Measurements from ENCODE around the gene ALOXE3. TPM values are rescaled to one million over a fixed set of nuclear protein-coding genes. Genes with fewer than 3 reads are reported as not detected.

Gene ALOXE3
- total and polyA plus RNA-seq, 12 donors = not detected

DNA sequence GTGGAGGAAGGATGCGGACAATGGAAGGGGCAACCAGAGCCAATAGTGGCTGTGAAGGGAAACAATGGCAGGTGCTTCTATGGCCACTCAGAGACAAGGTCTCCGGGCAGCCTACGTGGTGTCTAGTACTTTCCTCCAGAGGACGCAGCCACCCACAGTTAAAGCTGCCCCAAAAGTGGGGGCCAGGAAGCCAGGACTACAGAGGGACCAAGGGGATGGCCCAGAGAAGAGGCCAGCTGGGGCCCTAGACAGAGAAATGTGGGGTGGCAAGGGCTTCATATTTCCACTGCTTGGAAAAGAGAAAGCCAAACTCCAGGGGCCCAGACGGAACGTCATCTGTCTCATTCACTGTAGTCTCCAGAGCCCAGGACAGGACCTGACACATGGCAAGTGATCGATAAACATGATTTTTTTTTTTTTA lies 34.7 kb upstream of the ALOXE3 start:
- Histone ChIP-seq H3K4me3 (peak overlapping the region in 1 of 4 donors; percentile 93), H3K27me3 (no peaks in the 10 kb centered on the region), H3K4me1 (replicated peaks in 1 of 2) (peaks cover 31 to 34% of the 10 kb centered on the region in 2 donors), H3K9me3 (replicated peaks in 1 of 3) (no peaks in the 10 kb centered on the region), H3K36me3 (replicated peaks in 1 of 2) (peaks cover 0 to 32% of the 10 kb centered on the region in 2 donors), H3K27ac (peak overlapping the region; percentile 99 to 100 (median 100))
- TF ChIP-seq POLR2A (IDR thresholded peaks at IDR 0.05) = no peak
- TF ChIP-seq, protein P1, sequence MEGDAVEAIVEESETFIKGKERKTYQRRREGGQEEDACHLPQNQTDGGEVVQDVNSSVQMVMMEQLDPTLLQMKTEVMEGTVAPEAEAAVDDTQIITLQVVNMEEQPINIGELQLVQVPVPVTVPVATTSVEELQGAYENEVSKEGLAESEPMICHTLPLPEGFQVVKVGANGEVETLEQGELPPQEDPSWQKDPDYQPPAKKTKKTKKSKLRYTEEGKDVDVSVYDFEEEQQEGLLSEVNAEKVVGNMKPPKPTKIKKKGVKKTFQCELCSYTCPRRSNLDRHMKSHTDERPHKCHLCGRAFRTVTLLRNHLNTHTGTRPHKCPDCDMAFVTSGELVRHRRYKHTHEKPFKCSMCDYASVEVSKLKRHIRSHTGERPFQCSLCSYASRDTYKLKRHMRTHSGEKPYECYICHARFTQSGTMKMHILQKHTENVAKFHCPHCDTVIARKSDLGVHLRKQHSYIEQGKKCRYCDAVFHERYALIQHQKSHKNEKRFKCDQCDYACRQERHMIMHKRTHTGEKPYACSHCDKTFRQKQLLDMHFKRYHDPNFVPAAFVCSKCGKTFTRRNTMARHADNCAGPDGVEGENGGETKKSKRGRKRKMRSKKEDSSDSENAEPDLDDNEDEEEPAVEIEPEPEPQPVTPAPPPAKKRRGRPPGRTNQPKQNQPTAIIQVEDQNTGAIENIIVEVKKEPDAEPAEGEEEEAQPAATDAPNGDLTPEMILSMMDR (IDR thresholded peaks at IDR 0.05) = no peak
- intact Hi-C loops (cut with DNase I) = no loop called here
- 36 to 64% (median 48%) methylated on average over 7 of the region's 7 CpGs for WGBS, 4 donors
- peak in 5 of 7 donors; percentile 42 to 75 (median 56) for DNase-seq

DNA sequence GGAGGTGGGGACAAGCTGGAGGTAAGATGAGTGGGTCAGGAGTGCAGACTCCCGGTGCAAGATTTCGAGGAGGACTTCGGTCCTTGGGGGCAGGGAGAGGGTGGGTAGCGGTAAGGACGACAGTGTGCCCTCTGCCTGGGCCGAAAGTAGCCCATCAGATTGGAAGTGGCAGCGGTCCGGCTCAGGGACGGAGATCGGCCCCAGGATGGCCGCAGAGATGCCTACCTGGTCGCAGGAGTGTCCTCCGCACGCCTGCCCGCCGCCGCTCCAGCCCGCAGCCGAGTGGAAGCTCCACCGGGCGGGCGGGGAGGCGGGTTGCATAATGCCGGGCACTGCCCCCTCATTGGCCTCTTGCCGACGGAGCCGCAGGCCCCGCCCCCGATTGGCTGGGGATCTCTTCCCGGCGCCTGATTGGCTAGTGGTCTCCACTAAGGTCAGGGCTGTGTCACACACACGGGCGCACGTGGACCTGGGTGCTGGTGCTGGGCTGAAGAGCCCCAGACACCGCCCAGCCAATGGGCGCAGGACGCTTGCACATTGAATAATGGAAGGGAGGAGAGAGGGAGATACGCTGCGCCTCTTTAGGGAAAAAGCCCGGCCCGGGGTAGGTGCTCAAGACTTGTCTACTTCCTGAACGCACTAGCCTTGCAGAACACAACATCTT lies 33.9 kb upstream of the ALOXE3 start, which contains the start of gene PER1:
Gene PER1 (minus strand): TSS at position 293 of the 664 bp plus-strand sequence. CDS start 1,698 bp downstream, outside the sequence.
- Histone ChIP-seq H3K27me3 (no peaks in the 10 kb centered on the region), H3K4me3 (peak within 1 kb of the TSS in 3 of 4 donors; percentile 46 to 93 (median 47)), H3K9me3 (replicated peaks in 1 of 3) (no peaks in the 10 kb centered on the region), H3K36me3 (replicated peaks in 1 of 2) (peaks cover 0 to 40% of the 10 kb centered on the region in 2 donors), H3K4me1 (replicated peaks in 1 of 2) (peaks cover 34 to 39% of the 10 kb centered on the region in 2 donors), H3K27ac (peak within 1 kb of the TSS; percentile 99 to 100 (median 100))
- peak; percentile 99 to 100 (median 99) for DNase-seq
- 2 to 6% (median 2%) methylated on average over 23 to 42 of the region's 42 CpGs for WGBS, 4 donors
- intact Hi-C loops (cut with DNase I) = no loop called here
- peak; percentile 98 to 99 for TF ChIP-seq POLR2A (IDR thresholded peaks at IDR 0.05)
- TF ChIP-seq, protein P1 (IDR thresholded peaks at IDR 0.05) = peak in 1 of 6 experiments; percentile 7

- intact Hi-C loops (cut with DNase I) = no loop called here
- WGBS, 4 donors = 1 to 2% (median 1%) methylated on average over 7 to 22 of the region's 22 CpGs
- TF ChIP-seq POLR2A (IDR thresholded peaks at IDR 0.05) = no peak
- TF ChIP-seq, protein P1 (IDR thresholded peaks at IDR 0.05) = no peak
- DNase-seq = peak; percentile 79 to 95 (median 90)
- Histone ChIP-seq H3K4me1 (replicated peaks in 1 of 2) (peaks cover 29 to 45% of the 10 kb centered on the region in 2 donors), H3K9me3 (replicated peaks in 1 of 3) (no peaks in the 10 kb centered on the region), H3K27me3 (no peaks in the 10 kb centered on the region), H3K27ac (peak overlapping the region; percentile 99 to 100 (median 100)), H3K4me3 (peak overlapping the region in 3 of 4 donors; percentile 46 to 93 (median 47)), H3K36me3 (replicated peaks in 1 of 2) (peaks cover 0 to 45% of the 10 kb centered on the region in 2 donors)
These were observed 33.4 kb upstream of the ALOXE3 start for GRCh38 chr17:8151641-8152111.

GRCh38 chr17:8151120-8151640 lies 32.9 kb upstream of the ALOXE3 start:
- intact Hi-C loops (cut with DNase I) = no loop called here
- 0 to 1% (median 0%) methylated on average over 3 to 38 of the region's 38 CpGs for WGBS, 4 donors
- H3K4me1 ChIP-seq (replicated peaks in 1 of 2) = peaks cover 29 to 48% of the 10 kb centered on the region in 2 donors

More at GRCh38 chr17:8151120-8151640, 32.9 kb upstream of the ALOXE3 start:
- peaks cover 0 to 50% of the 10 kb centered on the region in 2 donors for H3K36me3 ChIP-seq (replicated peaks in 1 of 2)
- H3K4me3 ChIP-seq = peak overlapping the region in 3 of 4 donors; percentile 46 to 93 (median 47)
- peak; percentile 61 to 84 for TF ChIP-seq POLR2A (IDR thresholded peaks at IDR 0.05)
- TF ChIP-seq, protein P1 (IDR thresholded peaks at IDR 0.05) = peak in 3 of 6 experiments; percentile 24 to 39 (median 29)
- peak overlapping the region; percentile 99 to 100 (median 100) for H3K27ac ChIP-seq
- H3K9me3 ChIP-seq (replicated peaks in 1 of 3) = no peaks in the 10 kb centered on the region
- H3K27me3 ChIP-seq = no peaks in the 10 kb centered on the region
- DNase-seq = peak; percentile 95 to 98 (median 96)
